PC-3 (cell line): Measurements from ENCODE around the gene XPR1.

Experiments used
- EZH2 ChIP-seq: fragments of 300-600 bp; sonication (generic); IDR thresholded peaks from one replicate; pipeline ENCODE4 v1.6.1; 2017; ENCODE audit warnings: antibody characterized with exemption, mild to moderate bottlenecking, low read length; ENCODE audit not compliant: unreplicated experiment
- EZH2phosphoT487 ChIP-seq: fragments of 300-600 bp; sonication (generic); IDR thresholded peaks from 2 replicates; pipeline ENCODE4 v1.6.1; 2018; ENCODE audit warnings: mild to moderate bottlenecking, antibody characterized with exemption, low read length, borderline replicate concordance
- TF ChIP-seq, protein P1 (sequence below): fragments of 300-600 bp; sonication (generic); conservative IDR thresholded peaks from 2 replicates; pipeline ENCODE4 v1.5.1; 2017; ENCODE audit warnings: antibody characterized with exemption, low read depth, mild to moderate bottlenecking, low read length

DNA sequence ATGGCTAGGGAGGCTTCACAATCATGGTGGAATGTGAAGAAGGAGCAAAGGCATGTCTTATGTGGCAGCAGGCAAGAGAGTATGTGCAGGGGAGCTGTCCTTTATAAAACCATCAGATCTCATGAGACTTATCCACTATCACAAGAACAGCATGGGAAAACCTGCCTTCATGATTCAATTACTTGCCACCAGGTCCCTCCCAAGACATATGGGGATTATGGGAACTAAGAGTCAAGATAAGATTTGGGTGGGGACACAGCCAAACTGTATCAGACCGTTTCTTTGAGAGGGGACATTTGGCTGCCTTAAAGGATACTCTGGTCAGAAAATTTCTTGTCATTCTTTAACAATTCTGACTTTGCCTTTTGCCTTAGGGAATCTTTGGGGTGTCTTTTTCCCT is 3.2 kb upstream of the XPR1 start:
- TF ChIP-seq, protein P1, sequence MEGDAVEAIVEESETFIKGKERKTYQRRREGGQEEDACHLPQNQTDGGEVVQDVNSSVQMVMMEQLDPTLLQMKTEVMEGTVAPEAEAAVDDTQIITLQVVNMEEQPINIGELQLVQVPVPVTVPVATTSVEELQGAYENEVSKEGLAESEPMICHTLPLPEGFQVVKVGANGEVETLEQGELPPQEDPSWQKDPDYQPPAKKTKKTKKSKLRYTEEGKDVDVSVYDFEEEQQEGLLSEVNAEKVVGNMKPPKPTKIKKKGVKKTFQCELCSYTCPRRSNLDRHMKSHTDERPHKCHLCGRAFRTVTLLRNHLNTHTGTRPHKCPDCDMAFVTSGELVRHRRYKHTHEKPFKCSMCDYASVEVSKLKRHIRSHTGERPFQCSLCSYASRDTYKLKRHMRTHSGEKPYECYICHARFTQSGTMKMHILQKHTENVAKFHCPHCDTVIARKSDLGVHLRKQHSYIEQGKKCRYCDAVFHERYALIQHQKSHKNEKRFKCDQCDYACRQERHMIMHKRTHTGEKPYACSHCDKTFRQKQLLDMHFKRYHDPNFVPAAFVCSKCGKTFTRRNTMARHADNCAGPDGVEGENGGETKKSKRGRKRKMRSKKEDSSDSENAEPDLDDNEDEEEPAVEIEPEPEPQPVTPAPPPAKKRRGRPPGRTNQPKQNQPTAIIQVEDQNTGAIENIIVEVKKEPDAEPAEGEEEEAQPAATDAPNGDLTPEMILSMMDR: no peak
- TF ChIP-seq EZH2 (no peak), EZH2phosphoT487 (no peak)
